Measurements from ENCODE around the gene SLC25A4.
A peak's percentile ranks its signal among the peaks of the same experiment; 100 is the strongest.
"Not testable (repeated sequence)": the region's sequence is repeated elsewhere in the genome, so short reads cannot be mapped to it uniquely, and the experiment has no call there.

The SLC25A4 gene

GRCh38 chr4:185142912-185143600, at the start of gene SLC25A4:
TSS of gene SLC25A4 (plus strand) at chr4:185143266. CDS start at chr4:185143373, 107 bp downstream.
- peak; percentile 79 for DNase-seq

- DNase-seq, result no peak
Observed at GRCh38 chr4:185093603-185094002, 49.5 kb upstream of the SLC25A4 start.

- DNase-seq, result peak; percentile 25
Observed at GRCh38 chr4:185096032-185096653, 46.9 kb upstream of the SLC25A4 start.

- no peak for DNase-seq
Observed at GRCh38 chr4:185098474-185098873, 44.6 kb upstream of the SLC25A4 start.

GRCh38 chr4:185099024-185099682, 43.9 kb upstream of the SLC25A4 start:
- no peak for DNase-seq

- no peak for DNase-seq
Observed at GRCh38 chr4:185099940-185100339, 43.1 kb upstream of the SLC25A4 start.

- no peak for DNase-seq
Observed at GRCh38 chr4:185100423-185100822, 42.6 kb upstream of the SLC25A4 start.

GRCh38 chr4:185101354-185101890, 41.6 kb upstream of the SLC25A4 start:
- DNase-seq, result no peak

- no peak for DNase-seq
Observed at GRCh38 chr4:185104733-185105132, 38.3 kb upstream of the SLC25A4 start.

- DNase-seq, result no peak
Observed at GRCh38 chr4:185106353-185106752, 36.7 kb upstream of the SLC25A4 start.

GRCh38 chr4:185107574-185107973, 35.5 kb upstream of the SLC25A4 start:
- not testable (repeated sequence) for DNase-seq

GRCh38 chr4:185108185-185108584, 34.9 kb upstream of the SLC25A4 start:
- no peak for DNase-seq

- DNase-seq, result no peak
Observed at GRCh38 chr4:185108669-185109068, 34.4 kb upstream of the SLC25A4 start.

- no peak for DNase-seq
Observed at GRCh38 chr4:185109736-185110135, 33.3 kb upstream of the SLC25A4 start.

- DNase-seq, result no peak
Observed at GRCh38 chr4:185110375-185110823, 32.7 kb upstream of the SLC25A4 start.

GRCh38 chr4:185112104-185112503, 31.0 kb upstream of the SLC25A4 start:
- peak; percentile 85 for DNase-seq

- DNase-seq, result peak; percentile 12
Observed at GRCh38 chr4:185113340-185113739, 29.7 kb upstream of the SLC25A4 start.

- no peak for DNase-seq
Observed at GRCh38 chr4:185115827-185116232, 27.2 kb upstream of the SLC25A4 start.

GRCh38 chr4:185117300-185117934, 25.6 kb upstream of the SLC25A4 start:
- DNase-seq, result no peak

- DNase-seq, result no peak
Observed at GRCh38 chr4:185118876-185119275, 24.2 kb upstream of the SLC25A4 start.

- DNase-seq, result not testable (repeated sequence)
Observed at GRCh38 chr4:185119467-185119866, 23.6 kb upstream of the SLC25A4 start.

- no peak for DNase-seq
Observed at GRCh38 chr4:185119927-185120630, 23.0 kb upstream of the SLC25A4 start.

GRCh38 chr4:185120631-185120946, 22.5 kb upstream of the SLC25A4 start:
- DNase-seq, result no peak
